HG02571 (cell line): ENCODE data around the gene ABRACL.
"Not testable (repeated sequence)": the region's sequence is repeated elsewhere in the genome, so short reads cannot be mapped to it uniquely, and the experiment has no call there.

Source experiments
- ATAC-seq: cut with Tn5 transposase; IDR thresholded peaks from one replicate; pipeline ENCODE4 v1.9.1; 2021; ENCODE audit warnings: mild to moderate bottlenecking, moderate library complexity; ENCODE audit not compliant: unreplicated experiment

Gene ABRACL

DNA sequence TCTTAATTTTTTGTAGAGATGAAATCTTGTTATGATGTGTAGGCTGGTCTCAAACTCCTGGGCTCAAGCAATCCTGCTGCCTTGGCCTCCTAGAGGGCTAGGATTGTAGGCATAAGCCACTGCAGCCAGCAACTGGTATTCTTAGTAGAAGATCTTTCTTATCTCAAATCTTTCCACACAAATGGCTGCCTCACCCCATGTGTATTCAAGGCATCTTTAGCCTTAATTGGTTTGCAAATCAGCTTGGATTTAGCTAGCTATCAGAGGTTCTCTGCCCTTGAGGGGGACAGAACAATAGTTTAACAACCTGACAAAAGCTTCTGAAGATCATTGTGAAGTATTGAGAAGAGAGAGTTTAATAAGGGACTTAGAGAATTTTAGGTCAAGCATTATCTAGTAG lies 17.9 kb upstream of the ABRACL start:
- ATAC-seq, result no peak

DNA sequence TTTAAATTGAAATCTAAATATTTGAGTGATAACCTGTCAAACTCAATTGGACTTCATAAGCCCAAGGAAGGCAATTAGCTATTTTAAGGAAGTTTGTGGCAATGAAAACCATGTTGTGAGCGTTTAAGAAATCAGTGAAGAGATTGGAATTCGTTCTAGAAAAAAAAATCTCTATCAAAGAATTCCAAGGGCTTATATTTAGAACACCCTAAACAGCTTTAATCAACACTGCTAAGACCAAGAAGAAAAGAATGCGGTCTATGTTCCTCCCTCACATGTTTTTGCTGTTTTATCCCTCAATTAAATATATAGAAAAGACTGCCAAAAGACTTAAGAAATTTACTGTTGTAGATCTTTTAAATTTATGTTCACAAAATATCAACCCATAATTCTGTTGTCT lies 16.6 kb upstream of the ABRACL start:
- ATAC-seq, result no peak

GRCh38 chr6:139013185-139013800 lies 15.3 kb upstream of the ABRACL start:
- no peak for ATAC-seq

- no peak for ATAC-seq
Measured at GRCh38 chr6:139014945-139015344, 13.6 kb upstream of the ABRACL start.

GRCh38 chr6:139016337-139017213 lies 12.0 kb upstream of the ABRACL start:
- peak; percentile 70 for ATAC-seq

- no peak for ATAC-seq
Measured at GRCh38 chr6:139017227-139017626, 11.3 kb upstream of the ABRACL start.

DNA sequence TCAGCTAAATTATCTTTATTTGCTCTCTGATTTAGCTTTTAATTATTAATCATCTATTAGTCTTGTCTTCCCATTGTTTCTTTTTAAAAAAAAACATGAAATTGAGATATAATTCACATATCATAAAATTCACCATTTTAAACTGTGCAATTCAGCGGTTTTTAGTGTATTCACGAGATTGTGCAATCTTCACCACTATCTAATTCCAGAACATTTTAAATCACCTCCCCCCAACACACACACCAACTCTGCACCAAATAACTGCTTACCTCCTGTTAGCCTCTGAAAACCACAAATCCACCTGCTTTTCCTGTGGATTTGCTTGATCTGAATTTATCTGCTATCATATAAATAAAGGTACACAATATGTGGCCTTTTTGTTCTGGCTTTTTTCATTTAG lies 8.8 kb upstream of the ABRACL start:
- ATAC-seq, result no peak

- ATAC-seq, result no peak
Measured at GRCh38 chr6:139020689-139021088, 7.9 kb upstream of the ABRACL start.

DNA sequence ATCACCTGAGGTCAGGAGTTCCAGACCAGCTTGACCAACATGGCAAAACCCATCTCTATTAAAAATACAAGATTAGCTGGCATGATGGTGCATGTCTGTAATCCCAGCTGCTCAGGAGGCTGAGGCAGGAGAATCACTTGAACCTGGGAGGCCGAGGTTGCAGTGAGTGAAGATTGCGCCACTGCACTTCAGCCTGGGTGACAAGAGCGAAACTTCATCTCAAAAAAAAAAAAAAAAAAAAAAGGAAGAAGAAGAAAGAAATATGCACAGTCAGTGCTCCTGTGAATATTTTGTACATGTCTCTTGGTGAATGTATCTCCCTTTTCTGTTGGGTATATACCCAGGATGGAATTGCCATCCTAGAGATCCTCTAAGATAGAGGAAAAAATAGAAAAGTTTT lies 3.1 kb upstream of the ABRACL start:
- not testable (repeated sequence) for ATAC-seq

DNA sequence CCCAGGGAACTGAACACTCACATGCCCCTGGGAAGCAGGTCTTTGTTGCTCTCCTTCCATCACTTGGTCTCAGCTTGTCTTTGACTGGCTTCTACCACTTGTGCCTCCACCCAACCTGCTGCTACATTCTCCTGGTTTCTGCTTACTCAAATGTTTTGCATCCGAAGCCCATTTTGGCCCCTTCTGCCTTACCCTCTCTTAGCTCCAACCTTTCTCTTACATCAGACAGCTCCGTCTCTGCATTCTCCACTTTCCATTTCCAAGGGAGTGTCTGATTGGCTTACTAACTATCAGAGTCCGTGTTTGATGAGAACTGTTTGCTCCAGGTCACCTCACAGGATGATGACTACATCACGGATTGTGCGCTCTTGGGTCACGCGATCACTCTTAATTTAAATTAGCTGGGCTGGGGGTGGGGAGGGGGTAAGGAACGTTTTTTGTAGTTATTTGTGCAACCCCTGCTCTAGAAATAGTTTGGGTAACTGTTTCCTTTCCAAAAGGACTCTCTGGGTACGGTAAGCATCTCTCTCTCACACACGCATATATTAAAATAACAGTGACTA lies 844 bp upstream of the ABRACL start:
- ATAC-seq, result no peak

GRCh38 chr6:139028215-139028657 lies 309 bp upstream of the ABRACL start:
- peak; percentile 0 for ATAC-seq

GRCh38 chr6:139029470-139030227 lies 1.1 kb downstream of the ABRACL start:
- ATAC-seq, result peak; percentile 28

DNA sequence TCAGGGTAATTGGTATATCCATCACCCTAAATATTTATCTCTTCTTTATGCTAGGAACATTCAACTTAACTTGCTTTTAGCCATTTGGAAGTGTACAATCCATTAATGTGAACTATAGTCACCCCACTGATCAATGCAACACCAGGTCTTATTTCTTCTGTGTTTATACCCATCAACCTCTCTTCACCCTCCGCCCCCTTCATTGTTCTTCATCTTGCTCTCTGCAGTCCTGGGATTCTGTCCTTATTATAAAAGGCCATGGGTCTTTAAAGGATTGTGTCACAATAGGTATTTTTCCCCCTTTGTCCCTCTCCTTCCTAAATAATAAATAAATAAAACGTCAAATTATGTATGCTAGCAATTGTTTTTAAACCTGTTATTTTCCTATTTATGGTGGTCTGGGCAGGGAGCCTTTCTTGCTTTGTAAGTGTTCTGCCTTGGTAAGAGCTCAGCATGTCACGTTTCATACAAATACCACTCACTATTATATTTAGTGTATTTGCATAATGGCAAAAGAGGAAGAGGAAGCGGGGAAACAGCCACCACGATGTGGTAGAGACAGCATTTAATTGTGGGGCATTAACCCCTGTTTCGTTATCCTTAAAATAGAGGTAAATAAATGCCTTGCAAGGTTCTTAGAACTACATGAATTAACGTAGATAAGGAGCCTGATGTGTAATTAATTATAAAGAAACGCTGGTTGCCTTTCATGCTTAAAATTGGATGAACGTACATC lies 1.9 kb downstream of the ABRACL start:
- no peak for ATAC-seq

DNA sequence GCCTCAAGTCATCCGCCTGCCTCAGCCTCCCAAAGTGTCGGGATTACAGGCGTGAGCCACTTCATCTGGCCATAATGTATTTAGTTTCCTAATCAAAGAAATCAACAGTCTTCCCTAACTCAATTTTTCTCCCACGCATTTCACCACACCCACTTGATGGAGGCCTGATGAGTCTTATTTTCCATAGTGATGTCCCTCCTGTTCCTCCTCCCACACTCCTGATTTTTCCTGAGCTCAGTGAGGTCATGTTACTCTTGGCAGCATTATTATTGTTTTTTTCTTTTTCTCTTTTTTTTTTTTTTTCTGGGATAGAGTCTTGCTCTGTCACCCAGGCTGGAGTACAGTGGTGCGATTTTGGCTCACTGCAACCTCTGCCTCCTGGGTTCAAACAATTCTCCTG lies 8.9 kb downstream of the ABRACL start:
- no peak for ATAC-seq

DNA sequence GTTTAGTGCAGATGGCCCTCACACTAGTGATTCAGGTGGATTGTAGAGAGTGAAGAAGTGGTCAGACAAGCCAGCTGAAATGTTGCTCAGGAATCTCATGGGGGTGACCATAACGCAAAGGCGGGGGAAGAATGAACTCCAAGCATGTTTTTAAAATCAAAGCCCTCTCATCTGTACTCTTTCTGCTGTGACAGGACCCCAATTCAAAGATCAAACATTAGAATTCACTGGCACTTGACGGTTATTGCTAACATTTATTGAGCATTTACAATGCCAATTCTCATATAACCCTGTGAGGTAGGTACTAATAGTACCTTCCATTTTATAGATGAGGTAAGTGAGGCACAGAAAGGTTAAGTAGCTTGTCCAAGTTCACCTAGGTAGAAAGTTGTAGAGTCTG lies 15.7 kb downstream of the ABRACL start:
- no peak for ATAC-seq

- no peak for ATAC-seq
Measured at GRCh38 chr6:139047677-139048076, 19.1 kb downstream of the ABRACL start.

- ATAC-seq, result not testable (repeated sequence)
Measured at GRCh38 chr6:139048912-139049311, 20.4 kb downstream of the ABRACL start.

DNA sequence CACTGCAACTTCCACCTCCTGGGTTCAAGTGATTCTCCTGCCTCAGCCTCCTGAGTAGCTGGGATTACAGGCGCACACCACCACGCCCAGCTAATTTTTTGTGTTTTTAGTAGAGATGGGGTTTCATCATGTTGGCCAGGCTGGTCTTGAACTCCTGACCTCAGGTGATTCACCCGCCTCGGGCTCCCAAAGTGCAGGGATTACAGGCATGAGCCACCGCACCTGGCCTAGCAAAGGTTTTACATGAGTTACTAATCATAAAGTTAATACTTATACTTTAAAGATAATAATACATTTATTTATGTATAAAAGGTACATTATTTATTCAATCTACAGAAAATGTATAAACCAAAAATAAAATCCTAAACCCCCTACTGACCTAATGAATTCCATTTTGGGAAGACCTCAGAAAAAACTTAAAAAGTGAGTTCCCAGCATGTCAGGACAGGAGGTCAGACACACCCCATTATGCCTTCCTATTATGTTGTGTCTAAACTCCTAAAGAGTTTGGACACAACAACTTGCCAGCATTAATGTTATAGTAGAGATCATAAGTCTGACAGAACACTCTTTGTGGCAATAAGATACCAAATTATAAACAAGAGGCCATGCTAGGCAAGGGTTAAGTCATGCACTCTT lies 21.7 kb downstream of the ABRACL start:
- not testable (repeated sequence) for ATAC-seq

GRCh38 chr6:139050770-139051313 lies 22.3 kb downstream of the ABRACL start:
- no peak for ATAC-seq
